Thymus (tissue), 11 donors: Measurements from ENCODE around the gene SPOPL. TPM values are rescaled to one million over a fixed set of nuclear protein-coding genes. Genes with fewer than 3 reads are reported as not detected.

Experiments used
- DNase-seq, 9 donors: peaks; one replicate each; pipeline ENCODE4 v3.0.0-alpha.2; 2013; ENCODE audit warnings: low spot score in 9 of 9, low read depth in 6 of 9, missing footprints in 1 of 9
- H3K27ac ChIP-seq, 2 donors: one replicate each; pipeline ENCODE4 v1.5.1; 2013; ENCODE audit warnings: control low read depth in 1 of 2, low read depth in 1 of 2, low read length in 1 of 2, mild to moderate bottlenecking in 1 of 2, moderate library complexity in 1 of 2
- H3K27me3 ChIP-seq, 2 donors: one replicate each; pipeline ENCODE4 v1.5.1; 2013; ENCODE audit warnings: low read length in 1 of 2; ENCODE audit not compliant: control insufficient read depth in 2 of 2, insufficient read depth in 1 of 2
- H3K36me3 ChIP-seq, 2 donors: one replicate each; pipeline ENCODE4 v1.5.1; 2013; ENCODE audit warnings: low read length in 1 of 2, mild to moderate bottlenecking in 1 of 2, moderate library complexity in 1 of 2; ENCODE audit not compliant: control insufficient read depth in 2 of 2, insufficient read depth in 2 of 2
- H3K4me1 ChIP-seq, 2 donors: one replicate each; pipeline ENCODE4 v1.5.1; 2013; ENCODE audit warnings: low read length in 2 of 2; ENCODE audit not compliant: control insufficient read depth in 2 of 2, insufficient read depth in 2 of 2
- H3K4me3 ChIP-seq, 2 donors: one replicate each; pipeline ENCODE4 v1.5.1; 2013; ENCODE audit warnings: low read length in 2 of 2, control low read depth in 1 of 2, mild to moderate bottlenecking in 1 of 2
- H3K9me3 ChIP-seq, 2 donors: one replicate each; pipeline ENCODE4 v1.5.1; 2013; ENCODE audit warnings: low read length in 1 of 2, mild to moderate bottlenecking in 1 of 2; ENCODE audit not compliant: control insufficient read depth in 2 of 2, insufficient read depth in 1 of 2
- WGBS: extraction: QIAGEN DNeasy Blood & Tissue Kit; methylation state at CpG from one replicate; pipeline ENCODE4 v1.1.7; 2013; 5-methylcytosine and 5-hydroxymethylcytosine counted together
- polyA plus RNA-seq: library from polyadenylated mRNA; stranded (reverse); fragments of 200-250 nt; gene quantifications from one replicate; pipeline ENCODE4 v1.2.3, GENCODE V29; 2013
- total RNA-seq: library from RNA; stranded (reverse); fragments of 120-200 nt; gene quantifications from one replicate; pipeline ENCODE4 v1.2.4, GENCODE V29; 2013
- donor health status: healthy.

SPOPL gene
- total and polyA plus RNA-seq, 2 donors: 7.3 to 9.3 TPM

DNA sequence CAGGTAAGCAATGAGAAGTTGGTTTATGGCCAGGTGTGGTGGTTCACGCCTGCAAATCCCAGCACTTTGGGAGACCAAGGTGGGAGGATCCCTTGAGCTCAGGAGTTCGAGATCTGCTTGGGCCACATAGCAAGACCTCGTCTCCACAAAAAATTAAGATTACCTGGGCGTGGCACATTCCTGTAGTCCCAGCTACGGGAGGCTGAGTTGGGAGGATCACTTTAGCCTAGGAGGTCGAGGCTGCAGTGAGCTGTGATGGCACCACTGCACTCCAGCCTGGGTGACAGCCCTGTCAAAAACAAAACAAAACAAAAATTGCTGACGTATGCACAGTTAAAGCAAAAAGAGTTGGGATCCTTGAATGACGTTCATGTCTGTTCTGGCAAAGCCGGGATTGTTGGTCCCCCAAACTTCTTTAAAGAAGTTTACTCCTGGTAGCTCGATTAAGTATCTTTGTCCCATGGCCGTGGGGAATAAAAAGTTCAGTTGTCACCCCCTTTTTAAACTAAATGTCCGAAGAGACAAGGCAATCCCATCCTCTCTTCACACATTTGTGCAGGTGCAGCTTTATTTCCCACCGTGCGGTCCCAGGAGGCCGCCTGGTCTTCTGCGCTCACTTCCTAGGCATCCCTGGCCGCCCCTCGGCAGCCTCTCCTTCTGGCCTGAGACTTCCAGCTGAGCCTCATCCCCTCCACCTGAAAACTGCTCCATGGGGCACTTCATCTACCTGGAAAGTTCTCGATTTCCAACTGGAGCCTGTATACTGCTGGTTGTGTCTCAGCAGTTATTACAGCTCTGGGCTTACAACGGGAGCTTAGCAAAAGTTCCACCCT lies 762 bp upstream of the SPOPL start:
- Histone ChIP-seq H3K27me3 (peaks cover 4 to 18% of the 10 kb centered on the region in 2 donors), H3K4me1 (peaks cover 9 to 15% of the 10 kb centered on the region in 2 donors), H3K36me3 (no peaks in the 10 kb centered on the region), H3K4me3 (peak overlapping the region; percentile 66 to 86), H3K9me3 (no peaks in the 10 kb centered on the region), H3K27ac (peak overlapping the region; percentile 33 to 67)
- peak in 1 of 9 donors; percentile 9 for DNase-seq
- WGBS: 58% methylated on average over 20 of the region's 20 CpGs

DNA sequence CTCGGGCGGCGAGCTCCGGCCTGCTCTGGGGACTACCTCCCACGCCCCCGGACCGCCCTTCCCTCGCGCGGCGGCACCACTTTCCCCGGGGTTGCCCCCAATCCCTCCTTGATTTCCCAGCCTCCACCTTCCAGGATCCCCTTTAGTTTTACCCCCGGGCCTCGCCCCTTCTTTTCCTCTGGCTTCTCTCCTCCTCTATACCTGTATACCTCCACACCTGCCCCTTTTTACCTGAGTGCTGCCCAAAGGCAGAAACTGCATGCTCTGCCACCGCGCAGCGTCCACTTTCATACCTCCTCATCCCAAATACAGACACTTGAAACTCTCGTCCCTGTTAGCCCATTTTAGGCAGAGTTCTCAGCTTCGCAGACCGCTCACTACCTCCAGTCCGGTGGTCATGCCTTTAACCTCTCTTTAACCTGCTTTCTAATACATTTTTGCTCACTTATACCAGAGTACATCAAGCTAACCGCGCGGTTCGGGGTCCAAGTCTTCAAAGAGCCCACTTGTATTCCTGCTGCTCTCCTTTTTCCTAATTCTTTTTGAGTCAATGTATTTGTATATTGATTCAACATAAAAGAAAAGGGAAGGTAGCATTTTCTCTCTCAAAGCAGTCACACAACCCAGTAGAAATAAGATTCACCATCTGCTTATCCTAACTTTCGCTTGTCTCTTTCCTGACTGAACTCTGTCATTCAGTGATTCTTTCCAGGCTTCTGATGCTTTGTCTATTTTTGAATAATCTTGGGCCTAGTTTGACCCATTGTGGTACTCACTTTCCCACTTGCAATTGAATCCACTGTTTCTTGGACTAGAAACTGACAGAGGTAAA lies 901 bp downstream of the SPOPL start:
- H3K36me3 ChIP-seq: no peaks in the 10 kb centered on the region
- WGBS: 3% methylated on average over 26 of the region's 26 CpGs
- H3K27ac ChIP-seq: peak overlapping the region; percentile 52 to 68
- H3K4me1 ChIP-seq: peaks cover 9 to 15% of the 10 kb centered on the region in 2 donors
- H3K27me3 ChIP-seq: peaks cover 4 to 18% of the 10 kb centered on the region in 2 donors
- no peaks in the 10 kb centered on the region for H3K9me3 ChIP-seq
- H3K4me3 ChIP-seq: peak overlapping the region; percentile 69 to 86
- DNase-seq: peak in 3 of 9 donors; percentile 1 to 37 (median 17)

GRCh38 chr2:138503087-138503442 lies 1.5 kb downstream of the SPOPL start:
- Histone ChIP-seq H3K4me3 (peak overlapping the region; percentile 69 to 86), H3K9me3 (no peaks in the 10 kb centered on the region), H3K4me1 (peaks cover 9 to 15% of the 10 kb centered on the region in 2 donors), H3K27me3 (peaks cover 4 to 18% of the 10 kb centered on the region in 2 donors), H3K36me3 (no peaks in the 10 kb centered on the region), H3K27ac (peak overlapping the region in 1 of 2 donors; percentile 52)
- DNase-seq: peak in 1 of 9 donors; percentile 23
- 53% methylated on average over 2 of the region's 2 CpGs for WGBS

DNA sequence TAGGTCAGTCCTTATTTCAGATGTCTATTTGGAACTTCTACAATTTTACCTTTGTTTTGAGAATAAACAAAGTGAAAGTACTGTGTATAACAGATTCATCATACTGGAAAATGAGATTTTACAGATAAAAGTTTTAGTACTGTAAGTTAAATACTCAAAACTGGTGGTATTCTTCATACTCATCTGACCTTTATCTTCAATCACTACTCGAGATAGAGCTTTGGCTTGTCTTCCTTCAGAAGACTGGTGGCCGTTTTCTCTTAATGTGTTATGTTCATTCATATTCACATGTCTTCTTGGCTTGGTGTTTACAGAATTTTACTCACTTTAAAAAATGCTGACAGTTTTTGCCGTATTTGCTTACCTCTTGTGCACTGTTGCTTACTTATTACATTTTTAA lies 2.1 kb downstream of the SPOPL start:
- Histone ChIP-seq H3K36me3 (no peaks in the 10 kb centered on the region), H3K4me3 (no peak overlapping the region), H3K9me3 (no peaks in the 10 kb centered on the region), H3K27ac (no peak overlapping the region), H3K27me3 (peaks cover under 1 to 18% of the 10 kb centered on the region in 2 donors), H3K4me1 (peaks cover 9 to 15% of the 10 kb centered on the region in 2 donors)
- WGBS: 49% methylated on average over 3 of the region's 3 CpGs
- DNase-seq: no peak

DNA sequence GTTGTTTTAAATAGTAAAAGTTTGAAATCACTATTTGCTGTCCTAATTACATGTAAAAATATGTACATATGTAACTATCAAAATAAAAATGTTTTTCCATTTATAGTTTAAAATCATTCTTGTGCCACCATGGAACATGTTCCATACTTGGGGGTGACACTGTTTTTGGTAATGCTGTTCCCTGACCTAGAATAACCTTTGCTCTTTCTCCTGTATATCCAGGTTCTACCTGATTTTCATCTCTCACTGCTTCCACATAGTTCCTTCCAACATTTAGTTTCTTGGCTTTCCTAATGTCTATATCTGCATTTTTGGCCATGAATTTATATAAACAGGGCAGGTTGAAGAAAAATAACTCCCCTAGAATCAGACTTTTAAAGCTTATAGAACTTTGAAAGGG lies 2.5 kb downstream of the SPOPL start:
- Histone ChIP-seq H3K36me3 (no peaks in the 10 kb centered on the region), H3K4me1 (peaks cover 9 to 15% of the 10 kb centered on the region in 2 donors), H3K4me3 (no peak overlapping the region), H3K27me3 (peaks cover 0 to 18% of the 10 kb centered on the region in 2 donors), H3K9me3 (no peaks in the 10 kb centered on the region), H3K27ac (no peak overlapping the region)
- no peak for DNase-seq

DNA sequence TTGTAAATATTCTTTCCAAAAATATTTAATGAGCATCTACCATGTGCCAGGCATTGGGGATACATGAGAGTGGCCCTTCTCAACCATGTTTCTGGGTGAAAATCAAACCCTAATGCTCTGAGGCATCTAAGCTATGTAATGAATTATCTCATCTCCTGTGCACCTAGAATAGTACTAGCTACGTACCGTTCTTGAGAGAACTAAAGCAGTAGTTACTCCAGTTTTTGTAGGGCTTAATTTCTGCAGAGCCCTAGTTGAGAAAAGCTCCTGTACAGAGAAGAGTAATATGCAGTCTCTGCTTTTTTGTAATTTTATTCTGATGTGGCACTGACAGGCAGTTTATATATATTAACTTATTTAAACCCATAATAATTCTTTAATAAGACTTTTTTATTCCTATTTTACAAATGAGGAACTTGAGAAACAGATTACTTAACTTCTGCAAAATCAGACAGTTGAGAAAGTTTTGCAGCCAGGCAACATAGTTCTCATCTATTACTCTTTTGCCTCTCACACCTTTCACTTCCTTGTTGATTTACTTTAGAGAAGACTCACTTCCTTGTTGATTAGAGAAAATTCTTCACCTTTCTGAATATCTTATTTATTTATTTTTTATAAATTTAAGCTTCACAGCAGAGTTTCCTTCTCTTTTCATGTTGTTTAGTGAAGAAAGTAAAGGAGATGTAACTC lies 3.1 kb downstream of the SPOPL start:
- Histone ChIP-seq H3K4me3 (no peak overlapping the region), H3K27ac (peak overlapping the region in 1 of 2 donors; percentile 39), H3K27me3 (peaks cover 0 to 18% of the 10 kb centered on the region in 2 donors), H3K4me1 (peaks cover 9 to 15% of the 10 kb centered on the region in 2 donors), H3K9me3 (no peaks in the 10 kb centered on the region), H3K36me3 (no peaks in the 10 kb centered on the region)
- 52% methylated on average over 2 of the region's 2 CpGs for WGBS
- DNase-seq: peak in 1 of 9 donors; percentile 15

DNA sequence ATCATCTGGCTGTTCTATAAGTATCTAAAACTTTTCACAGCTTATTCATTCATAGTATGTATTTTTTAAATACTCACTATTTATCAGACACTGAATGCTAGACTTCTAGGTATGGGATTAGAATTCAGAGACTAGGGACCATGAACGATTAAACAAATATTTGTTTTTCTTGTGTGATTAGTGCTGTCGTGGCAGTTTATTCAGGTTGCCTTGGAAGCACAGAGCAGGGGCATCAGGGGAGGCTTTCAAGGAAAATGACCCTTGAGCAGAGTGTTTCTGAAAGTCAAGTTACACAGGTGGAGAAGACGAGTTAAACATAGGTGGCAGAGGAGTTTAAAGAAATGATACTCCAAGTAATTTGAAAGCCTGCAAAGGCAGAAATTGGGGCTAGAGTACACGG lies 5.7 kb downstream of the SPOPL start:
- DNase-seq: no peak
- H3K4me1 ChIP-seq: peaks cover 6% of the 10 kb centered on the region in 2 donors
- 96% methylated on average over 4 of the region's 4 CpGs for WGBS

GRCh38 chr2:138510319-138510718 lies 8.7 kb downstream of the SPOPL start:
- WGBS: 94% methylated on average over 3 of the region's 3 CpGs
- Histone ChIP-seq H3K27me3 (peaks cover 8 to 22% of the 10 kb centered on the region in 2 donors), H3K27ac (no peak overlapping the region), H3K36me3 (no peaks in the 10 kb centered on the region), H3K4me3 (no peak overlapping the region), H3K9me3 (no peaks in the 10 kb centered on the region), H3K4me1 (no peaks in the 10 kb centered on the region)
- no peak for DNase-seq

More for the DNA sequence above, 5.7 kb downstream of the SPOPL start:
- no peaks in the 10 kb centered on the region for H3K9me3 ChIP-seq
- peaks cover 0 to 6% of the 10 kb centered on the region in 2 donors for H3K27me3 ChIP-seq
- no peak overlapping the region for H3K27ac ChIP-seq
- no peaks in the 10 kb centered on the region for H3K36me3 ChIP-seq
- H3K4me3 ChIP-seq: no peak overlapping the region
